Thyroid gland (tissue), 4 donors: ENCODE measurements around the gene TMOD3. TPM values are rescaled to one million over a fixed set of nuclear protein-coding genes. Genes with fewer than 3 reads are reported as not detected.

Source experiments
- DNase-seq, 2 donors: peaks; one replicate each; pipeline ENCODE4 v3.0.0-alpha.2; 2019
- H3K27ac ChIP-seq, 3 donors: fragments of 200-600 bp; sonication (generic); 1 replicate in 2 of 3; 2 replicates in 1 of 3; pipeline ENCODE4 v1.5.1; 2016 to 2019; ENCODE audit warnings: mild to moderate bottlenecking in 1 of 3, moderate library complexity in 1 of 3
- H3K27me3 ChIP-seq: fragments of 200-600 bp; sonication (generic); one replicate; pipeline ENCODE4 v1.5.1; 2019
- H3K36me3 ChIP-seq, 2 donors: fragments of 200-600 bp; sonication (generic); one replicate each; pipeline ENCODE4 v1.5.1; 2016 to 2019
- H3K4me1 ChIP-seq, 2 donors: fragments of 200-600 bp; sonication (generic); one replicate each; pipeline ENCODE4 v1.5.1; 2017 to 2019
- H3K4me3 ChIP-seq, 3 donors: fragments of 200-600 bp; sonication (generic); replicated peaks in 1 of 3; 1 replicate in 2 of 3; 2 replicates in 1 of 3; pipeline ENCODE4 v1.5.1; 2016; ENCODE audit warnings: mild to moderate bottlenecking in 1 of 3
- H3K9me3 ChIP-seq: fragments of 200-600 bp; sonication (generic); one replicate; pipeline ENCODE4 v1.5.1; 2017
- CTCF ChIP-seq, 6 experiments: fragments of 200-600 bp in 3 of 6; fragments of 450-650 bp in 3 of 6; sonication (generic) in 3 of 6; IDR thresholded peaks; one replicate each; pipeline ENCODE4 v1.5.1; 2016 to 2019; ENCODE audit warnings: antibody characterized with exemption in 6 of 6, mild to moderate bottlenecking in 2 of 6, inconsistent platforms in 1 of 6, moderate library complexity in 1 of 6
- POLR2A ChIP-seq, 2 donors: fragments of 450-650 bp; IDR thresholded peaks; one replicate each; pipeline ENCODE4 v1.6.1; 2017; ENCODE audit warnings: antibody characterized with exemption in 2 of 2, mild to moderate bottlenecking in 2 of 2, moderate library complexity in 1 of 2
- WGBS, 2 donors: methylation state at CpG; one replicate each; pipeline ENCODE4 v1.1.5; 2017; 5-methylcytosine and 5-hydroxymethylcytosine counted together
- intact Hi-C: fragments of 100-400 bp; cut with DNase I; formaldehyde crosslinking; loops from one replicate; pipeline ENCODE4 v1.15.1; 2023
- total RNA-seq, 4 donors: library from RNA; depleted of rRNA; stranded (reverse); fragments of >200 nt; gene quantifications; one replicate each; pipeline ENCODE4 v1.2.3, GENCODE V29; 2016

TMOD3 gene
- total RNA-seq, 4 donors from 2014 or later: 24.3 to 42.7 (median 30.9) TPM

GRCh38 chr15:51924156-51925068, 95.0 kb downstream of the TMOD3 start:
- Histone ChIP-seq H3K27ac (no peak overlapping the region), H3K36me3 (peaks cover 9 to 23% of the 10 kb centered on the region in 2 donors), H3K4me3 (no peak overlapping the region), H3K27me3 (no peaks in the 10 kb centered on the region), H3K4me1 (no peaks in the 10 kb centered on the region), H3K9me3 (no peaks in the 10 kb centered on the region)
- TF ChIP-seq POLR2A (IDR thresholded peaks at IDR 0.05) (no peak), CTCF (IDR thresholded peaks at IDR 0.05) (no peak)
- intact Hi-C loops: no loop called here
- 80 to 82% methylated on average over 11 of the region's 11 CpGs for WGBS, 2 donors
- no peak for DNase-seq

- DNase-seq: no peak
- H3K27ac ChIP-seq: no peak overlapping the region
- TF ChIP-seq POLR2A (IDR thresholded peaks at IDR 0.05): no peak
- no peak for TF ChIP-seq CTCF (IDR thresholded peaks at IDR 0.05)
- H3K4me3 ChIP-seq: no peak overlapping the region
- no peaks in the 10 kb centered on the region for H3K9me3 ChIP-seq
- 96 to 97% methylated on average over 3 of the region's 3 CpGs for WGBS, 2 donors
- H3K36me3 ChIP-seq: peaks cover 0 to 23% of the 10 kb centered on the region in 2 donors
- no peaks in the 10 kb centered on the region for H3K4me1 ChIP-seq
- intact Hi-C loops: no loop called here
- H3K27me3 ChIP-seq: no peaks in the 10 kb centered on the region
Measured at GRCh38 chr15:51926809-51927208, 97.4 kb downstream of the TMOD3 start.

GRCh38 chr15:51931016-51931415, 101.6 kb downstream of the TMOD3 start:
- Histone ChIP-seq H3K27me3 (no peaks in the 10 kb centered on the region), H3K27ac (no peak overlapping the region), H3K4me1 (no peaks in the 10 kb centered on the region), H3K36me3 (peaks cover 0 to 3% of the 10 kb centered on the region in 2 donors), H3K4me3 (no peak overlapping the region), H3K9me3 (no peaks in the 10 kb centered on the region)
- no peak for DNase-seq
- TF ChIP-seq CTCF (IDR thresholded peaks at IDR 0.05) (no peak), POLR2A (IDR thresholded peaks at IDR 0.05) (no peak)
- intact Hi-C loops: no loop called here
- 94 to 100% methylated on average over 3 of the region's 3 CpGs for WGBS, 2 donors

- intact Hi-C loops: no loop called here
- no peak for TF ChIP-seq POLR2A (IDR thresholded peaks at IDR 0.05)
- no peak for TF ChIP-seq CTCF (IDR thresholded peaks at IDR 0.05)
- H3K4me1 ChIP-seq: no peaks in the 10 kb centered on the region
- no peak overlapping the region for H3K27ac ChIP-seq
- H3K27me3 ChIP-seq: no peaks in the 10 kb centered on the region
- H3K36me3 ChIP-seq: peaks cover 0 to 4% of the 10 kb centered on the region in 2 donors
- no peak for DNase-seq
- 91 to 97% methylated on average over 4 of the region's 4 CpGs for WGBS, 2 donors
- H3K4me3 ChIP-seq: no peak overlapping the region
- H3K9me3 ChIP-seq: no peaks in the 10 kb centered on the region
Measured at GRCh38 chr15:51931638-51932037, 102.2 kb downstream of the TMOD3 start.

- peaks cover 0 to 4% of the 10 kb centered on the region in 2 donors for H3K36me3 ChIP-seq
- intact Hi-C loops: no loop called here
Measured at GRCh38 chr15:51932161-51932560, 102.7 kb downstream of the TMOD3 start.

More at GRCh38 chr15:51932161-51932560, 102.7 kb downstream of the TMOD3 start:
- 80 to 92% methylated on average over 1 of the region's 1 CpG for whole genome bisulfite sequencing, 2 donors
- Histone ChIP-seq H3K4me3 (no peak overlapping the region), H3K27ac (no peak overlapping the region), H3K4me1 (no peaks in the 10 kb centered on the region), H3K9me3 (no peaks in the 10 kb centered on the region), H3K27me3 (no peaks in the 10 kb centered on the region)
- no peak for TF ChIP-seq POLR2A (IDR thresholded peaks at IDR 0.05)
- no peak for TF ChIP-seq CTCF (IDR thresholded peaks at IDR 0.05)
- DNase-seq: no peak
